NCI-H2107 (cell line): ENCODE results near the gene APBA2.

Experiments
- DNase-seq: peaks from one replicate; lab custom pipeline; 2025; lab: John Stamatoyannopoulos, UW

The APBA2 gene

GRCh38 chr15:29103824-29104565, 218.2 kb downstream of the APBA2 start:
- no peak for DNase-seq

GRCh38 chr15:29104566-29104880, 218.7 kb downstream of the APBA2 start:
- DNase-seq, result no peak

- DNase-seq, result no peak
Measured at GRCh38 chr15:29105151-29105854, 219.5 kb downstream of the APBA2 start.

GRCh38 chr15:29106116-29106515, 220.3 kb downstream of the APBA2 start:
- no peak for DNase-seq

GRCh38 chr15:29106551-29107290, 220.9 kb downstream of the APBA2 start:
- no peak for DNase-seq

GRCh38 chr15:29107291-29107890, 221.6 kb downstream of the APBA2 start:
- no peak for DNase-seq

- DNase-seq, result no peak
Measured at GRCh38 chr15:29107971-29108645, 222.3 kb downstream of the APBA2 start.

- no peak for DNase-seq
Measured at GRCh38 chr15:29109762-29110161, 224.0 kb downstream of the APBA2 start.

GRCh38 chr15:29110176-29110575, 224.4 kb downstream of the APBA2 start:
- no peak for DNase-seq

- DNase-seq, result no peak
Measured at GRCh38 chr15:29110733-29111132, 225.0 kb downstream of the APBA2 start.

- DNase-seq, result no peak
Measured at GRCh38 chr15:29111705-29112281, 226.0 kb downstream of the APBA2 start.

- no peak for DNase-seq
Measured at GRCh38 chr15:29113336-29114220, 227.8 kb downstream of the APBA2 start.

GRCh38 chr15:29114221-29115092, 228.7 kb downstream of the APBA2 start:
- DNase-seq, result no peak

GRCh38 chr15:29115093-29115991, 229.6 kb downstream of the APBA2 start:
- DNase-seq, result no peak

GRCh38 chr15:29116970-29117700, 231.4 kb downstream of the APBA2 start:
- DNase-seq, result no peak

- DNase-seq, result no peak
Measured at GRCh38 chr15:29117778-29118177, 232.0 kb downstream of the APBA2 start.

GRCh38 chr15:29119847-29120246, 234.1 kb downstream of the APBA2 start:
- no peak for DNase-seq
